Naive thymus-derived CD8-positive, alpha-beta T cell (primary cell): ENCODE results near the gene NKIRAS2. TPM values are rescaled to one million over a fixed set of nuclear protein-coding genes. Genes with fewer than 3 reads are reported as not detected.
A peak's percentile ranks its signal among the peaks of the same experiment; 100 is the strongest.

Source experiments
- ATAC-seq, 2 donors: fragments of 150-1000 bp; cut with Tn5 transposase in 1 of 2; sonication (Bioruptor Pico), chemical (Tn5 transposase) in 1 of 2; 1 replicate in 1 of 2; 2 replicates in 1 of 2; pipeline ENCODE4 v1.10.0; 2021; ENCODE audit warnings: mild to moderate bottlenecking in 2 of 2, moderate library complexity in 2 of 2
- POLR2A ChIA-PET: fragments of 350-600 bp; sonication (Branson Sonifier 250); formaldehyde crosslinking; loops from one replicate; lab custom pipeline; 2021; ENCODE audit warnings: antibody characterized with exemption; lab: Charles Lee
- DNase-seq, 10 donors: peaks; one replicate each; pipeline versions ENCODE4 v3.0.0 to v3.0.0-alpha.2; 2020 to 2022
- H3K27ac Mint-ChIP-seq, 10 donors: one replicate each; pipeline ENCODE4 v1.8.0; 2020 to 2022; ENCODE audit warnings: mild to moderate bottlenecking in 10 of 10, mixed read lengths in 10 of 10, moderate library complexity in 4 of 10, inconsistent platforms in 1 of 10
- H3K27me3 Mint-ChIP-seq, 5 donors: one replicate each; pipeline ENCODE4 v1.8.0; 2021 to 2022; ENCODE audit warnings: mixed read lengths in 5 of 5
- H3K36me3 Mint-ChIP-seq, 3 donors: one replicate each; pipeline ENCODE4 v1.8.0; 2020 to 2022; ENCODE audit warnings: mixed read lengths in 3 of 3, mild to moderate bottlenecking in 2 of 3, inconsistent platforms in 1 of 3
- H3K4me1 Mint-ChIP-seq, 4 donors: one replicate each; pipeline ENCODE4 v1.8.0; 2021 to 2022; ENCODE audit warnings: mixed read lengths in 4 of 4
- H3K4me3 Mint-ChIP-seq, 10 donors: one replicate each; pipeline ENCODE4 v1.8.0; 2020 to 2022; ENCODE audit warnings: mild to moderate bottlenecking in 10 of 10, mixed read lengths in 10 of 10, moderate library complexity in 6 of 10, inconsistent platforms in 1 of 10
- H3K9me3 Mint-ChIP-seq, 9 donors: one replicate each; pipeline ENCODE4 v1.8.0; 2020 to 2022; ENCODE audit warnings: mixed read lengths in 9 of 9, mild to moderate bottlenecking in 3 of 9, inconsistent platforms in 1 of 9, moderate library complexity in 1 of 9
- polyA plus RNA-seq, 3 donors: library from polyadenylated mRNA; unstranded; fragments of 300-500 nt; fragmentation: Illumina TruSeq; gene quantifications; one replicate each; pipeline ENCODE4 v1.2.3, GENCODE V29; 2021
- total RNA-seq, 8 experiments: library from RNA in 2 of 8; stranded (reverse) in 2 of 8; gene quantifications; one replicate each; pipeline ENCODE4 v1.2.3 and lab custom pipeline; 2021 to 2026

NKIRAS2 gene
- total and polyA plus RNA-seq, 5 experiments from 2014 or later, result 19.1 to 30.2 (median 20.5) TPM

DNA sequence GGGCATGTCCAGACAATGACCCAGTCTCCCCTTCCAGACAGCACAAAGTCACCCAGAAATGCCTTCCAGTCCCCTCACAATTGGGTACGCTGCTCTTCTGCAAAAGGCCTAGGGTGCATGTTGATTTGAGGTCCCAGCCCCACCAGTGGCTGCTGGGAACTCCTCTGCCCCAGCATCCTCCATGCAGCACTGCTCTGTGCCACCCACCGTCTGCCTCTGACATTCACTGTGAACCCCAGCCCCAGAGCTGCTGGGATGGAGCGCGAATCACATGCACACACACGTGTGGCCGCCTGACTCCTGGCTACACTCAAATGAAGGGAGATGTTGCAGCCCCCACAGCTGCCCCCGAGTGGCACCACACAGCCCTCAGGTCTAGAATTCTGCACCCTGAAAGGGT, 31.8 kb downstream of the NKIRAS2 start:
- POLR2A ChIA-PET, result interaction anchor here (1.5 kb wide), 1 partner anchor 11 kb away, joined by 4 read pairs; no protein-coding TSS in a partner anchor
- H3K9me3 Mint-ChIP-seq, result no peaks in the 10 kb centered on the region
- H3K36me3 Mint-ChIP-seq, result no peaks in the 10 kb centered on the region

DNA sequence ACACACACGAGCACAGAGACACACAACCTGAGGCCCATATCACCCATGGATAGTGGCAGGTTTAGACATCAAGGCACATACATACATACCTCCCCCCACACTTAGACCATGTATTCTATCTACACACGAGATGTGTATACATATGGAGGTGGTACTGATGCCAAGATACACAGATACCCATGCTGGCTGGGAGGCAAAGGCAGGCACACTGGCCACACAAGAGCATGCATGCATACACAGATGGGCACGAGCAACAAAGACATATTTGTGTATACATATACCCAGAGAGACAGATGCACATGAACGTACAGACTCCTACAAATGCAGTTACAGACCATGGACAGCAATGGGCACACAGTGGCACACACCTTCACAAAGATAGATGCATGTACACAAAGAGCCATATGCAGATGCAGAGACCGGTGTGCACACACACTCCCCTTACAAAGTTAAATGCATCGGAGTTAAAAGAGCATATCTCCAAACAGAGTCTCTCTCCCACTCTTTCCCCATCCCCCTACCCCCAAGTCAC, 32.5 kb downstream of the NKIRAS2 start:
- H3K27ac Mint-ChIP-seq, result peak overlapping the region in 1 of 10 donors; percentile 63
- H3K27me3 Mint-ChIP-seq, result peaks cover 9 to 49% (median 27%) of the 10 kb centered on the region in 5 donors
- H3K4me3 Mint-ChIP-seq, result no peak overlapping the region
- no peaks in the 10 kb centered on the region for H3K36me3 Mint-ChIP-seq
- H3K4me1 Mint-ChIP-seq, result peaks cover 4 to 9% (median 7%) of the 10 kb centered on the region in 4 donors
- POLR2A ChIA-PET, result no interaction called here
- H3K9me3 Mint-ChIP-seq, result no peaks in the 10 kb centered on the region
- no peak for ATAC-seq
- DNase-seq, result no peak

More for the DNA sequence above, 31.8 kb downstream of the NKIRAS2 start:
- ATAC-seq (no peak), DNase-seq (no peak)
- H3K4me3 Mint-ChIP-seq, result peak overlapping the region in 9 of 10 donors; percentile 9 to 87 (median 44)
- H3K27me3 Mint-ChIP-seq, result peaks cover 9 to 49% (median 27%) of the 10 kb centered on the region in 5 donors
- peak overlapping the region in 2 of 10 donors; percentile 37 to 63 for H3K27ac Mint-ChIP-seq
- H3K4me1 Mint-ChIP-seq, result peaks cover 4 to 9% (median 7%) of the 10 kb centered on the region in 4 donors

DNA sequence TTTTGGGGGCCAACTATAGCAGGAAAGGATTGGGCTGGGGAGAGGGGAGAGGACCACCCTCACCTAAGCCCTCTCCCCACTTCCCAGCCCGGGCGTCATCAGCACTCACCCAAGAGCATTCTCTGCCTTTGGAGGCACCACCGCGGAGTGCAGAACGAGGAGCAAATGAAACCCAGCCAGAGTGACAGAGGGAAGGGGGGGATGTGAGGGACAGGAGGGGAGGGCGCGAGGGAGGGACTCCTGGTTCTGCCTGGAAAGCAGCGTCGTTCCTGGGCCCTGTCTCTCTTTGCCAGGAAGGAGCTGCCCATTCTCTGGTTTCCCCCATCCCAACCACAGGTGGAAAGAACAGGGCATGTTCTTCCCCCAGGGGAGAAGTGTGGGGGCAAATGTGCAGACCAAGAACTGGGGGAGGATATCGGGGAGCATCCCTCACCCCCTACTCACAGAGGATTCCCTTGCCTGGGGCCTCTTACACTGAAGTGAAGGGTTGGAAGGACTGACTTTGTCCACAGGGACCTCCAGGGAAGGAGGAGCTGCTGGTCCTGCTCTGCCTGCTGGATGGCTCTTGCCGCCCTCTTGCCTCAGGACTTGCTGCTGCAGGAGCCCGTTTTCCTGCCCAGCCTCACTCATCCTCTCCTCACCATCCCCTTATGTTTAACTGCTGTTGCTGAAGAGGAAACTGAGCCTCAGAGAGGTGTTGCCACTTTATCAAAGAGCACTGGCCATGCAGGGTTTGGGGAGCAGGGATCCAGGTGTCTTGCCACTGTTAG, 34.0 kb downstream of the NKIRAS2 start:
- H3K27me3 Mint-ChIP-seq, result peaks cover 9 to 44% (median 27%) of the 10 kb centered on the region in 5 donors

DNA sequence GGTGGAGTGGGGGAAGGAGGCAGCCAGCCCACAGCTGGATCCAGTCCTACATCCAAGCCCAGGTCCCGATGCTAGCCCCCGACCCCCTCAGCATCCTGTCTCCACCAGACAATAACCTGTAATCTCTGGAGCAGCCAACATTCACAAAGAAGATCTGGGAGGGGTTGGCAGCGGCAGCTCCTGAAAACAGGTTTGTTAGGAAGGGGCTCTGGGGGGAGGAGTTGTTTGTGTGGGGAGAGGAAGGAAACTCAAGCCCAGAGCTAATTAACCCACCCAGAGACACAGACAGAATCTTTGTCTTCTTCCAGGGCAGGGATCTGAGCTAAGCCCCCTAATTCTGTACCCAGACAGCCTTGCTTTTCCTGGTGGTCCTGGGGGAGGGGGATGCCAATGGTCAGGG, 35.1 kb downstream of the NKIRAS2 start:
- POLR2A ChIA-PET, result no interaction called here
- no peak overlapping the region for H3K4me3 Mint-ChIP-seq
- no peaks in the 10 kb centered on the region for H3K9me3 Mint-ChIP-seq
- no peak overlapping the region for H3K27ac Mint-ChIP-seq
- peaks cover 6 to 37% (median 21%) of the 10 kb centered on the region in 5 donors for H3K27me3 Mint-ChIP-seq
- peaks cover 4 to 6% (median 5%) of the 10 kb centered on the region in 4 donors for H3K4me1 Mint-ChIP-seq
- DNase-seq (no peak), ATAC-seq (no peak)
- no peaks in the 10 kb centered on the region for H3K36me3 Mint-ChIP-seq

More for the DNA sequence above, 34.0 kb downstream of the NKIRAS2 start:
- DNase-seq, result no peak
- no peak overlapping the region for H3K27ac Mint-ChIP-seq
- H3K4me1 Mint-ChIP-seq, result peaks cover 4 to 9% (median 7%) of the 10 kb centered on the region in 4 donors
- no peaks in the 10 kb centered on the region for H3K36me3 Mint-ChIP-seq
- ATAC-seq, result no peak
- H3K9me3 Mint-ChIP-seq, result no peaks in the 10 kb centered on the region
- POLR2A ChIA-PET, result no interaction called here
- no peak overlapping the region for H3K4me3 Mint-ChIP-seq

DNA sequence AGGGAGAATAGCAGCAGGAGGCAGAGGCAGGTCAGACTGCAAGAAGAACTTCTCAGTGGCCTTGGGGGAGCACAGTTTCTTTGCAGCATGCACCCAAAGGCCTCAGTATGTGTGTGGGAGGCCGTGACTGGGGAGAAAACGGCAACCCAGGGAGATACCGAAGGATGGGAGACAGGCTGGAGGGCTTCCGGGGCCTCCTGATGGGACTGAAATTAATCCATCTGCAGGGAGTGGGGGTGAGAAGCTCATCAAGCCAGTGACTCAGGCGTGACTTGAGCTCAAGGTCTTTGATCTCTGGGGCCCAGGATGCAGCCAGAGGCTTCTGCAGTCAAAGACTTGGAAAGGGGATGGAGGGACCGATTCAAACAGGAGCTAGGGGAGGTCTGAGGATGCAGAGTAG, 35.6 kb downstream of the NKIRAS2 start:
- Mint-ChIP-seq H3K36me3 (no peaks in the 10 kb centered on the region), H3K27ac (peak overlapping the region in 1 of 10 donors; percentile 21), H3K4me3 (no peak overlapping the region), H3K27me3 (peaks cover 6 to 37% (median 21%) of the 10 kb centered on the region in 5 donors), H3K4me1 (peaks cover 5 to 8% (median 5%) of the 10 kb centered on the region in 4 donors), H3K9me3 (no peaks in the 10 kb centered on the region)
- POLR2A ChIA-PET, result no interaction called here
- DNase-seq, result no peak
- ATAC-seq, result no peak

DNA sequence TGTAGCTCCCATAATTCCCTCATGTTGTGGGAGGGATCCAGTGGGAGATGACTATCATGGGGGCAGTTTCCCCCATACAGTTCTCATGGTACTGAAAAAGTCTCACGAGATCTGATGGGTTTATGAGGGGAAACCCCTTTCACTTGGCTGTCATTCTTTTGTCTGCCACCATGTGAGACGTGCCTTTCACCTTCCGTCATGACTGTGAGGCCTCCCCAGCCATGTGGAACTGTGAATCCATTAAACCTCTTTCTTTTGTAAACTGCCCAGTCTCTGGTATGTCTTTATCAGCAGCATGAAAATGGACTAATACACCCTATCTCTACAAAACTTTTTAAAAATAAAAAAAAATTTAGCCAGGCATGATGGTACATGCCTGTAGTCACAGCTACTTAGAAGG, 36.7 kb downstream of the NKIRAS2 start:
- Mint-ChIP-seq H3K27me3 (peaks cover 5 to 36% (median 20%) of the 10 kb centered on the region in 5 donors), H3K9me3 (no peaks in the 10 kb centered on the region), H3K4me1 (peaks cover 0 to 4% (median 0%) of the 10 kb centered on the region in 4 donors), H3K36me3 (no peaks in the 10 kb centered on the region), H3K4me3 (no peak overlapping the region), H3K27ac (no peak overlapping the region)
- ATAC-seq (no peak), DNase-seq (no peak)
- POLR2A ChIA-PET, result no interaction called here

DNA sequence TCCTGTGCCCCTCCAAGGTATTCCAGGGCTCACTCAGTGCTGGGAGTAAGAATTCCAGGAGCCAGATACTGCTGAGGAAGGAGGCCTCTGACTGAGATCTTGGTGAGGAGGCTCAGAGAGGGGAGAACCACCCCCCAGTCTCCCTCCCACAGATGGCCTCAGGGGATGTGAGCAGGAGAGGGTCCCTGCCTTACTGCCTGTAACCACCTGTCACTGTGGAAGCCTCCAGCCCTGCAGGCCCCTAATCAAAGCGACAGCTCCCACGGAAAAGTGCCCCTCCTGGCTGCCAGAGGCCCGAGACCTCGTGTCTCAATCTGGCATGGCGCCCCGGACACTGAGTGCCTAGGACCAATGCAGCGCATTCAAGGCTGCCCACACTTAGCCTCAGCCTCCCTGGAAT, 38.2 kb downstream of the NKIRAS2 start:
- POLR2A ChIA-PET, result no interaction called here
- DNase-seq (no peak), ATAC-seq (no peak)
- H3K4me3 Mint-ChIP-seq, result no peak overlapping the region
- no peaks in the 10 kb centered on the region for H3K36me3 Mint-ChIP-seq
- no peak overlapping the region for H3K27ac Mint-ChIP-seq
- peaks cover 0 to 22% (median 9%) of the 10 kb centered on the region in 5 donors for H3K27me3 Mint-ChIP-seq
- H3K9me3 Mint-ChIP-seq, result no peaks in the 10 kb centered on the region
- peaks cover 2 to 5% (median 3%) of the 10 kb centered on the region in 4 donors for H3K4me1 Mint-ChIP-seq

DNA sequence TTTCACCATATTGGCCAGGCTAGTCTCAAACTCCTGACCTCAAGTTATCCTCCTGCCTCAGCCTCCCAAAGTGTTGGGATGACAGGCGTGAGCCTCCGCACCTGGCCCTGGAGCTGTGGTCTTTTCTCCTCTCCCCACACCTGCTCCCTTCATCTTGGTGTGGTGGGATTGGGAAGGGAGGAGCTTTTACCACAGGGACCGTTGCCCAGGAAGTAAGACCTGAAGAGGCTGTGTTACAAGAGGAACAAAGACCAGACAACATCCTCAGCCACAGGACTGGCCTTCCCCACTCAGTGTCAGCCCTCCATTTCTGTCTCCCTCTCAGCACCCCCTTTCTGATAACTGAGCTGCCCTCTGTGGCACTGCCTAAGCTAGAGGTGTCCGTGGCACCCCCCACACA, 39.9 kb downstream of the NKIRAS2 start:
- Mint-ChIP-seq H3K27ac (peak overlapping the region in 1 of 10 donors; percentile 79), H3K4me3 (no peak overlapping the region), H3K27me3 (peaks cover 0 to 10% (median 5%) of the 10 kb centered on the region in 5 donors), H3K4me1 (peaks cover 12 to 21% (median 20%) of the 10 kb centered on the region in 4 donors), H3K9me3 (no peaks in the 10 kb centered on the region), H3K36me3 (no peaks in the 10 kb centered on the region)
- POLR2A ChIA-PET, result no interaction called here
- ATAC-seq, result no peak
- no peak for DNase-seq

DNA sequence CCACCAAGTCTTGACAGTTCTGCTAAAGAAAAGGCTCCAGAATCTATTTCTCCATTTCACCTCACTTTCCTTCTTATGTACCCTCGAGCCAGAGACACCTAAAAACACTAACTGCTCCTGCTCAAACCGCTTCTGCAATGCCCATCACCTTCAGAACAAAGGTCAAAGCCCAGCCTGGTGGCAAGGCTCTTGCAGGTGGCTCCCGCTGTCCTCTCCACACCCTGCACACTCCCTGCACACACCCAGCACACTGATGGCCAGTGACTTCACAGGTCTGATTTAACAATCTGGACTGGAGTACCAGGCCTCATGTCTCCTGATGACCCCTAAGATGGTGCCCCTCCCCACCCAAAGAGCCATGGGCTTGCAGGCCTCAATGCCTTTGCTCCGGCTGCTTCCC, 40.3 kb downstream of the NKIRAS2 start:
- no peaks in the 10 kb centered on the region for H3K36me3 Mint-ChIP-seq
- H3K4me1 Mint-ChIP-seq, result peaks cover 14 to 25% (median 24%) of the 10 kb centered on the region in 4 donors
- peak overlapping the region in 4 of 10 donors; percentile 27 to 79 (median 34) for H3K27ac Mint-ChIP-seq
- POLR2A ChIA-PET, result no interaction called here
- ATAC-seq (no peak), DNase-seq (no peak)
- H3K9me3 Mint-ChIP-seq, result no peaks in the 10 kb centered on the region
- H3K4me3 Mint-ChIP-seq, result no peak overlapping the region
- peaks cover 0 to 8% (median 5%) of the 10 kb centered on the region in 5 donors for H3K27me3 Mint-ChIP-seq

DNA sequence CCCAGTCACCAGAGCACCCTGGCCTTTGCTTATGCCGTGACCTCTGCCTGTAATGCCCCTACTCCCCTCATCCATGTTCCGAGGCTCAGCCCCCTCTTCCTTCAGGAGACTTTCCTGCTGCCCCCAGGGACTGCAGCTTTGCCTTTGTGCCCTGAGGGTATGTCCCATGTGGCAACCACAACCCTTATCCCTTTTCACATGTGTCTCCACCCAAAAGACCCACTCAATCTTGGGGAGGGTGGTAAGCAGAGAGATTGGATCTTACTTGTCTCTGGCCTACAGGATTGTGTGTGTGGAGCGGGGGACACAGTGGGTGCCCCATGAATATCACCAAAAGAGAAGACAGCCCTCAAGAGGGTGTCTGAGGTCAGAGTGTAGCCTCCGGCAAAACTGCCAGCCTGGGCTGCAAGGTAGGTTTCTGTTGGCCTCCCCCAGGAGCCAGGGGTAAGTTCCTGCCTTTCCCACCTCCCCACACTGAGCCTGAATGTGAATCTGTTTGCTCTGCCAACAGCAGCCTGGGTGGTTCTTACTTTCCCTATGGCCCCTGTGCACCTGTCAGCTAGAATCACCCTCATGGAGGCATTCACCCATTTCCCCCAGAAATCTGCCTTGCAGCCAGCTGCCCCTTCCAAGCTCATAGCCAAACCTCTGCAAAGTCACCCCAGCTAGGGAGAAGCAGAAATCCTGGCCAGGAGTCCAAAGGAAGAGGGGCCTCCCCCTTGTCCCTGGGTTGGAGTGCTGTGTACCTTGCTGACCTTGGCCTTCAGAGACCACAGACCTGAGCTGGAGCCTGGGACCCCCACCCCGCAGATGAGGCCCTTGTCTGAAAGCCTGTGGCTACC, 42.0 kb downstream of the NKIRAS2 start:
- H3K27me3 Mint-ChIP-seq, result peaks cover 0 to 5% (median 0%) of the 10 kb centered on the region in 5 donors
- DNase-seq (no peak), ATAC-seq (no peak)
- no peaks in the 10 kb centered on the region for H3K9me3 Mint-ChIP-seq
- peaks cover 14 to 31% (median 27%) of the 10 kb centered on the region in 4 donors for H3K4me1 Mint-ChIP-seq
- POLR2A ChIA-PET, result interaction anchor here (1.3 kb wide), 1 partner anchor 49 kb away, joined by 3 read pairs; no protein-coding TSS in a partner anchor
- peak overlapping the region in 3 of 10 donors; percentile 13 to 43 (median 41) for H3K27ac Mint-ChIP-seq
- H3K36me3 Mint-ChIP-seq, result no peaks in the 10 kb centered on the region
- peak overlapping the region in 1 of 10 donors; percentile 71 for H3K4me3 Mint-ChIP-seq

DNA sequence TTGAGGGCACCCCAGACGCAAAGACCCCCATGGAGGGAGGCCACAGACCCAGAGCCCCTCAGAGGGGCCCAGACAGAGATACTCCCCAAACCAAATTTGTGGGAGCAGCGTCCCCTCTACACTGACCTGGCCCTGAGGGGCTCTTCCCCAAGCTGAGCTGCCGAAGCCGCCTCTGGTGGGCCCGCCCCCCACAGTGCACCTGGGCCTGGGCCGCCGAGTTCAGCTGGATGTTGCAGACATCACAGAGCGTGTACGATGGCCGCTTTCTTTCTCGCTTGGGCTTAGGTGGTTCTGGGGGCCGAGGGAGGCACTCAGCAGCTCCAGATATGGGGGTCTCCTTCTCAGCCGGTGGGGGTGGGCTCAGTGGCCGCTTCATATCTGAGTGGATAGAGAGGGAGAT, 42.8 kb downstream of the NKIRAS2 start:
- DNase-seq (no peak), ATAC-seq (no peak)
- no peaks in the 10 kb centered on the region for H3K36me3 Mint-ChIP-seq
- peaks cover 0 to 5% (median 0%) of the 10 kb centered on the region in 5 donors for H3K27me3 Mint-ChIP-seq
- POLR2A ChIA-PET, result interaction anchor here (0.7 to 1.3 kb wide), 3 partner anchors 35 to 48 kb away, joined by 3 to 4 read pairs (median 4); partner anchors contain the start of gene NKIRAS2
- H3K4me3 Mint-ChIP-seq, result peak overlapping the region in 3 of 10 donors; percentile 16 to 71 (median 51)
- H3K9me3 Mint-ChIP-seq, result no peaks in the 10 kb centered on the region
- H3K4me1 Mint-ChIP-seq, result peaks cover 14 to 33% (median 27%) of the 10 kb centered on the region in 4 donors
- peak overlapping the region in 5 of 10 donors; percentile 41 to 96 (median 49) for H3K27ac Mint-ChIP-seq

DNA sequence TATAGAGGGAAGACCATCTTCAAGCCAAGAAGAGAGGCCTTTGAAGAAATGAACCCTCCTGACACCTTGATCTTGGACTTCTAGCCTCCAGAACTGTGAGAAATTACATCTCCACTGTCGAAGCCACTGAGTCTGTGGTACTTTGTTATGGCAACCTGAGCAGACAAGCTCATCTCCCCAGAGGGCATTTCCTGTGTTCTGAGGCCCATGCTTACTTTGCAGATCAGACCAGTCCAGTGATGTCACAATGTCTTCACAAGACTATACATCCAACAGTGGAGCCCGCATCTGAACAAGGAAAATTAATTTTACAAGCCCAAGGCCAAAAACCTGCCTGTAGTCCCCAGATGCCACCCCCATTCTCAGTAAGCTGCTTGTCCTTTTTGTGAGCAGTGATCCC, 45.3 kb downstream of the NKIRAS2 start:
- peak in 6 of 10 donors; percentile 23 to 78 (median 62) for DNase-seq
- H3K4me3 Mint-ChIP-seq, result peak overlapping the region in 5 of 10 donors; percentile 4 to 71 (median 15)
- H3K27me3 Mint-ChIP-seq, result peaks cover 0 to 3% (median 0%) of the 10 kb centered on the region in 5 donors
- no peaks in the 10 kb centered on the region for H3K36me3 Mint-ChIP-seq
- H3K4me1 Mint-ChIP-seq, result peaks cover 12 to 33% (median 27%) of the 10 kb centered on the region in 4 donors
- ATAC-seq, result peak; percentile 60 to 76
- H3K27ac Mint-ChIP-seq, result peak overlapping the region; percentile 32 to 97 (median 91)
- no peaks in the 10 kb centered on the region for H3K9me3 Mint-ChIP-seq
- POLR2A ChIA-PET, result interaction anchor here (0.6 to 1.4 kb wide), 6 partner anchors 42 to 377 kb away, joined by 3 to 5 read pairs (median 4); partner anchors contain the start of genes DHX58 and NKIRAS2
